ENCODE data around the gene CFAP20DC. TPM values are rescaled to one million over a fixed set of nuclear protein-coding genes. Genes with fewer than 3 reads are reported as not detected.
A peak's percentile ranks its signal among the peaks of the same experiment; 100 is the strongest.
"Not testable (repeated sequence)": the region's sequence is repeated elsewhere in the genome, so short reads cannot be mapped to it uniquely, and the experiment has no call there.

The CFAP20DC gene
- total and polyA plus RNA-seq, 4 donors = 0.98 to 2.1 (median 1.5) TPM

- 73% methylated on average over 1 of the region's 1 CpG for WGBS
- H3K9ac ChIP-seq (ENCODE audit: low read depth in 1 of 2, low read length in 2 of 2) = no peak overlapping the region
- H3K27me3 ChIP-seq (ENCODE audit: control insufficient read depth in 4 of 4, insufficient read depth in 4 of 4, low read length in 3 of 4) = no peaks in the 10 kb centered on the region
- H3K36me3 ChIP-seq (ENCODE audit: control insufficient read depth in 4 of 4, insufficient read depth in 3 of 4, low read depth in 1 of 4, low read length in 3 of 4) = no peaks in the 10 kb centered on the region
- no peaks in the 10 kb centered on the region for H3K9me3 ChIP-seq (ENCODE audit: control insufficient read depth in 4 of 4, low read length in 3 of 4)
- no peak for DNase-seq (ENCODE audit: low spot score)
- H3K4me1 ChIP-seq (ENCODE audit: control insufficient read depth in 4 of 4, insufficient read depth in 4 of 4, low read length in 3 of 4) = no peaks in the 10 kb centered on the region
- no peak overlapping the region for H3K4me3 ChIP-seq (ENCODE audit: low read depth in 1 of 3, low read length in 3 of 3)
- TF ChIP-seq ZBTB33 (IDR thresholded peaks at IDR 0.05) = no peak
- TF ChIP-seq EGR1 (IDR thresholded peaks at IDR 0.05; ENCODE audit: low read depth in 2 of 2) = no peak
- TF ChIP-seq CTCF (IDR thresholded peaks at IDR 0.05; ENCODE audit: low read depth, low read length, missing input control) = no peak
- TF ChIP-seq HNF4A (conservative IDR thresholded peaks at IDR 0.05) = no peak
- no peak overlapping the region for H3K27ac ChIP-seq (ENCODE audit: low read depth in 1 of 2, low read length in 2 of 2)
These were observed 353.7 kb downstream of the CFAP20DC start for GRCh38 chr3:58696093-58696492.

- not testable (repeated sequence) for H3K27me3 ChIP-seq (ENCODE audit: control insufficient read depth in 4 of 4, insufficient read depth in 4 of 4, low read length in 3 of 4); H3K4me1 ChIP-seq (ENCODE audit: control insufficient read depth in 4 of 4, insufficient read depth in 4 of 4, low read length in 3 of 4); H3K4me3 ChIP-seq (ENCODE audit: low read depth in 1 of 3, low read length in 3 of 3); H3K9me3 ChIP-seq (ENCODE audit: control insufficient read depth in 4 of 4, low read length in 3 of 4); H3K9ac ChIP-seq (ENCODE audit: low read depth in 1 of 2, low read length in 2 of 2); H3K36me3 ChIP-seq (ENCODE audit: control insufficient read depth in 4 of 4, insufficient read depth in 3 of 4, low read depth in 1 of 4, low read length in 3 of 4); H3K27ac ChIP-seq (ENCODE audit: low read depth in 1 of 2, low read length in 2 of 2); DNase-seq (ENCODE audit: low spot score)
- peak; percentile 66 to 67 for TF ChIP-seq RAD21 (IDR thresholded peaks at IDR 0.05)
- WGBS = 62% methylated on average over 4 of the region's 4 CpGs
These were observed 354.5 kb downstream of the CFAP20DC start for GRCh38 chr3:58695284-58695683.

- DNase-seq (ENCODE audit: low spot score) = no peak
- H3K9me3 ChIP-seq (ENCODE audit: control insufficient read depth in 4 of 4, low read length in 3 of 4) = no peaks in the 10 kb centered on the region
- H3K27ac ChIP-seq (ENCODE audit: low read depth in 1 of 2, low read length in 2 of 2) = no peak overlapping the region
- peak overlapping the region in 1 of 2 donors; percentile 31 for H3K9ac ChIP-seq (ENCODE audit: low read depth in 1 of 2, low read length in 2 of 2)
- no peak for TF ChIP-seq FOXA1 (IDR thresholded peaks at IDR 0.05)
- TF ChIP-seq HNF4G (IDR thresholded peaks at IDR 0.05) = no peak
- no peak for TF ChIP-seq YY1 (IDR thresholded peaks at IDR 0.05)
- TF ChIP-seq ZBTB33 (IDR thresholded peaks at IDR 0.05) = no peak
- no peak for TF ChIP-seq RAD21 (IDR thresholded peaks at IDR 0.05)
- no peak for TF ChIP-seq MAX (IDR thresholded peaks at IDR 0.05)
- TF ChIP-seq JUND (IDR thresholded peaks at IDR 0.05) = no peak
- no peak for TF ChIP-seq REST (IDR thresholded peaks at IDR 0.05)
- no peak for TF ChIP-seq ATF3 (IDR thresholded peaks at IDR 0.05)
- H3K27me3 ChIP-seq (ENCODE audit: control insufficient read depth in 4 of 4, insufficient read depth in 4 of 4, low read length in 3 of 4) = no peaks in the 10 kb centered on the region
- H3K36me3 ChIP-seq (ENCODE audit: control insufficient read depth in 4 of 4, insufficient read depth in 3 of 4, low read depth in 1 of 4, low read length in 3 of 4) = no peaks in the 10 kb centered on the region
- H3K4me3 ChIP-seq (ENCODE audit: low read depth in 1 of 3, low read length in 3 of 3) = no peak overlapping the region
- no peaks in the 10 kb centered on the region for H3K4me1 ChIP-seq (ENCODE audit: control insufficient read depth in 4 of 4, insufficient read depth in 4 of 4, low read length in 3 of 4)
- 63% methylated on average over 7 of the region's 7 CpGs for WGBS
These were observed 355.6 kb downstream of the CFAP20DC start for GRCh38 chr3:58693940-58694850.
